GM23248 (cell line): Measurements from ENCODE around the gene AASS. TPM values are rescaled to one million over a fixed set of nuclear protein-coding genes. Genes with fewer than 3 reads are reported as not detected.

ENCODE experiments used
- DNase-seq: peaks from one replicate; pipeline ENCODE4 v3.0.0-alpha.2; 2015
- H2AFZ ChIP-seq: fragments of 200-600 bp; sonication (generic); 2 replicates; pipeline ENCODE4 v1.6.1; 2016; ENCODE audit warnings: antibody characterized with exemption
- H3F3A ChIP-seq: fragments of 200-600 bp; sonication (generic); 2 replicates; pipeline ENCODE4 v1.6.1; 2016; ENCODE audit warnings: mild to moderate bottlenecking, antibody characterized with exemption, mixed run types; ENCODE audit not compliant: insufficient read depth
- H3K27ac ChIP-seq: fragments of 200-600 bp; sonication (generic); 2 replicates; pipeline ENCODE4 v1.5.1; 2016; ENCODE audit warnings: mild to moderate bottlenecking
- H3K27me3 ChIP-seq: fragments of 200-600 bp; sonication (generic); replicated peaks from 2 replicates; pipeline ENCODE4 v1.6.1; 2016; ENCODE audit warnings: mild to moderate bottlenecking; ENCODE audit not compliant: insufficient read depth
- H3K36me3 ChIP-seq: fragments of 200-600 bp; sonication (generic); 2 replicates; pipeline ENCODE4 v1.6.1; 2016; ENCODE audit warnings: low read depth, mild to moderate bottlenecking
- H3K4me1 ChIP-seq: fragments of 200-600 bp; sonication (generic); 2 replicates; pipeline ENCODE4 v1.6.1; 2016; ENCODE audit warnings: mild to moderate bottlenecking; ENCODE audit not compliant: insufficient read depth
- H3K4me2 ChIP-seq: fragments of 200-600 bp; sonication (generic); one replicate; pipeline ENCODE4 v1.6.1; 2016; ENCODE audit warnings: mild to moderate bottlenecking; ENCODE audit not compliant: unreplicated experiment
- H3K4me3 ChIP-seq: fragments of 200-600 bp; sonication (generic); 2 replicates; pipeline ENCODE4 v1.5.1; 2016; ENCODE audit warnings: mild to moderate bottlenecking
- H3K79me2 ChIP-seq: fragments of 200-600 bp; sonication (generic); 2 replicates; pipeline ENCODE4 v1.6.1; 2016; ENCODE audit warnings: mild to moderate bottlenecking; ENCODE audit not compliant: insufficient read depth
- H3K9ac ChIP-seq: fragments of 200-600 bp; sonication (generic); 2 replicates; pipeline ENCODE4 v1.6.1; 2016; ENCODE audit warnings: mild to moderate bottlenecking
- H3K9me2 ChIP-seq: fragments of 200-600 bp; sonication (generic); 2 replicates; pipeline ENCODE4 v1.6.1; 2016; ENCODE audit warnings: mixed run types, mild to moderate bottlenecking, moderate library complexity; ENCODE audit not compliant: insufficient read depth
- H3K9me3 ChIP-seq: fragments of 200-600 bp; sonication (generic); one replicate; pipeline ENCODE4 v1.6.1; 2017; ENCODE audit warnings: low read depth
- H4K20me1 ChIP-seq: fragments of 200-600 bp; sonication (generic); 2 replicates; pipeline ENCODE4 v1.6.0; 2016; ENCODE audit not compliant: insufficient read depth
- EZH2 ChIP-seq: fragments of 200-600 bp; sonication (generic); IDR thresholded peaks from 2 replicates; pipeline ENCODE4 v1.6.1; 2018; ENCODE audit warnings: antibody characterized with exemption, mild to moderate bottlenecking; ENCODE audit not compliant: insufficient read depth, poor library complexity, severe bottlenecking
- EZH2phosphoT487 ChIP-seq: fragments of 200-600 bp; sonication (generic); IDR thresholded peaks from 2 replicates; pipeline ENCODE4 v1.6.1; 2018; ENCODE audit warnings: antibody characterized with exemption, moderate library complexity, mild to moderate bottlenecking, low read depth; ENCODE audit not compliant: insufficient read depth
- WGBS, 2 experiments: methylation state at CpG; one replicate each; pipeline ENCODE4 v1.1.6; 2015 to 2017; ENCODE audit warnings: low lambda C conversion rate in 2 of 2, low coverage in 1 of 2; ENCODE audit errors: missing lambda C conversion rate in 2 of 2; 5-methylcytosine and 5-hydroxymethylcytosine counted together
- in situ Hi-C: fragments of 300-500 bp; cut with MboI; formaldehyde crosslinking; loops from 2 replicates; pipeline ENCODE4 v1.15.0; 2020
- polyA plus RNA-seq: library from polyadenylated mRNA; unstranded; fragments of >200 nt; fragmentation: Nextera tagmentation; extraction: Ambion mirVana; gene quantifications from 2 replicates; pipeline ENCODE4 v1.2.1, GENCODE V29; 2016
- total RNA-seq: library from RNA; depleted of rRNA; stranded (reverse); fragments of >200 nt; shearing (Covaris generic); gene quantifications from 2 replicates; pipeline ENCODE4 v1.2.3, GENCODE V29; 2014

AASS gene
- total and polyA plus RNA-seq, 2 experiments from 2014 or later, result 5.8 to 6.3 TPM

GRCh38 chr7:122064971-122065370 lies 79.1 kb downstream of the AASS start:
- no peak overlapping the region for H3K4me3 ChIP-seq
- H3K27ac ChIP-seq, result no peak overlapping the region
- no peaks in the 10 kb centered on the region for H3K4me1 ChIP-seq
- in situ Hi-C loops, result no loop called here
- 54 to 58% methylated on average over 4 of the region's 4 CpGs for WGBS, 2 experiments
- no peak overlapping the region for H3K4me2 ChIP-seq
- no peaks in the 10 kb centered on the region for H3F3A ChIP-seq
- no peaks in the 10 kb centered on the region for H3K9me3 ChIP-seq
- no peak for TF ChIP-seq EZH2
- no peak for TF ChIP-seq EZH2phosphoT487
- H3K27me3 ChIP-seq, result no peaks in the 10 kb centered on the region
- no peaks in the 10 kb centered on the region for H3K79me2 ChIP-seq
- no peak overlapping the region for H3K9ac ChIP-seq
- no peaks in the 10 kb centered on the region for H3K36me3 ChIP-seq
- H3K9me2 ChIP-seq, result no peaks in the 10 kb centered on the region; the same call in 1 of the 2 replicates
- H2AFZ ChIP-seq, result no peak overlapping the region
- DNase-seq, result no peak
- H4K20me1 ChIP-seq, result no peaks in the 10 kb centered on the region

DNA sequence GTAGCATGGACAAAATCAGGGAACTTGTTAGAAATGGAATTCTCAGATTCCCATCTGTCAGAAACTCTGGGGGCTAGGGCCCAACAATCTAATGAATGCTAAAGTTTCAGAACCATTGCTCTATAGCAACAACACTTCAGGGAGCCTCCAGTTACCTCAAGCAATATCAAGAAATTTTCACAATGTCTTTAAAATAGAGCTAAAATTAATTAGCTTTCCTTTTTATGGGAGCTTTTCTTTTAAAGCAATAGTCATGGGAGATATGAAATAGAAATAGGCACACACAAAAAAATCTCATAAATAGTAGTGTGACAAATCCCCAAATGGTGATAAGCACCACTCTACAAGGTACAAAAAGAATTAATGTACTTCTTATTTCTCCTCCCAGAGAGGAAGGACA lies 80.9 kb downstream of the AASS start:
- H3K4me3 ChIP-seq, result no peak overlapping the region
- H3K9me3 ChIP-seq, result no peaks in the 10 kb centered on the region
- H3K27ac ChIP-seq, result no peak overlapping the region
- no peaks in the 10 kb centered on the region for H3K79me2 ChIP-seq
- in situ Hi-C loops, result no loop called here
- no peaks in the 10 kb centered on the region for H3F3A ChIP-seq
- DNase-seq, result no peak
- no peak overlapping the region for H2AFZ ChIP-seq
- H3K27me3 ChIP-seq, result no peaks in the 10 kb centered on the region
- no peaks in the 10 kb centered on the region for H3K36me3 ChIP-seq
- TF ChIP-seq EZH2phosphoT487, result no peak
- no peak for TF ChIP-seq EZH2
- no peaks in the 10 kb centered on the region for H4K20me1 ChIP-seq
- no peaks in the 10 kb centered on the region; the same call in 1 of the 2 replicates for H3K9me2 ChIP-seq
- H3K9ac ChIP-seq, result no peak overlapping the region
- H3K4me1 ChIP-seq, result no peaks in the 10 kb centered on the region
- H3K4me2 ChIP-seq, result no peak overlapping the region

- H3F3A ChIP-seq, result no peaks in the 10 kb centered on the region
- H3K79me2 ChIP-seq, result no peaks in the 10 kb centered on the region
- no peaks in the 10 kb centered on the region for H4K20me1 ChIP-seq
- H3K9me3 ChIP-seq, result no peaks in the 10 kb centered on the region
- no peaks in the 10 kb centered on the region for H3K36me3 ChIP-seq
- no peak overlapping the region for H3K27ac ChIP-seq
- no peaks in the 10 kb centered on the region for H3K4me1 ChIP-seq
- no peak overlapping the region for H3K4me3 ChIP-seq
- H3K9me2 ChIP-seq, result no peaks in the 10 kb centered on the region
- 19 to 28% methylated on average over 4 of the region's 4 CpGs for WGBS, 2 experiments
- DNase-seq, result no peak
- no peaks in the 10 kb centered on the region for H3K27me3 ChIP-seq
- no peak overlapping the region for H3K9ac ChIP-seq
- in situ Hi-C loops, result no loop called here
- no peak for TF ChIP-seq EZH2
- TF ChIP-seq EZH2phosphoT487, result no peak
- H3K4me2 ChIP-seq, result no peak overlapping the region
- no peak overlapping the region for H2AFZ ChIP-seq
Observed at GRCh38 chr7:122059542-122059941, 84.5 kb downstream of the AASS start.

- no peaks in the 10 kb centered on the region for H3K9me2 ChIP-seq
- no peaks in the 10 kb centered on the region for H3F3A ChIP-seq
- H4K20me1 ChIP-seq, result no peaks in the 10 kb centered on the region
- no peak overlapping the region for H3K9ac ChIP-seq
- no peaks in the 10 kb centered on the region for H3K79me2 ChIP-seq
- no peak overlapping the region for H2AFZ ChIP-seq
- TF ChIP-seq EZH2phosphoT487 (no peak), EZH2 (no peak)
- DNase-seq, result no peak
- H3K4me2 ChIP-seq, result no peak overlapping the region
- no peak overlapping the region for H3K27ac ChIP-seq
- H3K9me3 ChIP-seq, result no peaks in the 10 kb centered on the region
- H3K36me3 ChIP-seq, result no peaks in the 10 kb centered on the region
- in situ Hi-C loops, result no loop called here
- H3K27me3 ChIP-seq, result no peaks in the 10 kb centered on the region
- H3K4me1 ChIP-seq, result no peaks in the 10 kb centered on the region
- WGBS, 2 experiments, result 41 to 43% methylated on average over 2 of the region's 2 CpGs
- H3K4me3 ChIP-seq, result no peak overlapping the region
Observed at GRCh38 chr7:122056977-122057376, 87.1 kb downstream of the AASS start.

DNA sequence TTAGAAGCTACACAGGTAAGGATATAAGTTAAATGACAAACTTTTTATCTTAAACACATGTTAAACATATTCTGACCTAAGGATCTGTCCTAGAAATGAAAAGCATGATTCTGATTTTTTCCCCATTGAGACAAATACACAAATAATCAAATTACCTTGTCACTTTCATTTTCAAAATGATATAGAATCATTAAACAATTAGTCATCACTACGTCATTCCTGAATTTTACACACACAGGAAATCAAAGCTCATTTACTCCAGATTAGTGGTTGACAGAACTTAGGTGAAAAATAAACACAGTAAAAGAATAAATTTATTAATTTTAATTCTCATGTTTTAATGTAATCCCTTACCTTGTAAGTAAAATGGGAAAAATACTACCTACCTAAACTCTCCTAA lies 89.0 kb downstream of the AASS start:
- Histone ChIP-seq H3K36me3 (no peaks in the 10 kb centered on the region), H3K9ac (no peak overlapping the region), H4K20me1 (no peaks in the 10 kb centered on the region), H3K4me2 (no peak overlapping the region), H3F3A (no peaks in the 10 kb centered on the region), H3K27me3 (no peaks in the 10 kb centered on the region), H3K9me2 (no peaks in the 10 kb centered on the region), H3K79me2 (no peaks in the 10 kb centered on the region), H3K4me3 (no peak overlapping the region), H3K4me1 (no peaks in the 10 kb centered on the region), H3K27ac (no peak overlapping the region), H2AFZ (no peak overlapping the region), H3K9me3 (no peaks in the 10 kb centered on the region)
- 45 to 70% methylated on average over 1 of the region's 1 CpG for WGBS, 2 experiments
- in situ Hi-C loops, result no loop called here
- DNase-seq, result no peak
- no peak for TF ChIP-seq EZH2phosphoT487
- TF ChIP-seq EZH2, result no peak
